ENCODE measurements around the gene ELK3. TPM values are rescaled to one million over a fixed set of nuclear protein-coding genes. Genes with fewer than 3 reads are reported as not detected.
A peak's percentile ranks its signal among the peaks of the same experiment; 100 is the strongest.

ELK3 gene
- total RNA-seq, 4 donors from 2014 or later, result 10.1 to 25.3 (median 23.4) TPM

DNA sequence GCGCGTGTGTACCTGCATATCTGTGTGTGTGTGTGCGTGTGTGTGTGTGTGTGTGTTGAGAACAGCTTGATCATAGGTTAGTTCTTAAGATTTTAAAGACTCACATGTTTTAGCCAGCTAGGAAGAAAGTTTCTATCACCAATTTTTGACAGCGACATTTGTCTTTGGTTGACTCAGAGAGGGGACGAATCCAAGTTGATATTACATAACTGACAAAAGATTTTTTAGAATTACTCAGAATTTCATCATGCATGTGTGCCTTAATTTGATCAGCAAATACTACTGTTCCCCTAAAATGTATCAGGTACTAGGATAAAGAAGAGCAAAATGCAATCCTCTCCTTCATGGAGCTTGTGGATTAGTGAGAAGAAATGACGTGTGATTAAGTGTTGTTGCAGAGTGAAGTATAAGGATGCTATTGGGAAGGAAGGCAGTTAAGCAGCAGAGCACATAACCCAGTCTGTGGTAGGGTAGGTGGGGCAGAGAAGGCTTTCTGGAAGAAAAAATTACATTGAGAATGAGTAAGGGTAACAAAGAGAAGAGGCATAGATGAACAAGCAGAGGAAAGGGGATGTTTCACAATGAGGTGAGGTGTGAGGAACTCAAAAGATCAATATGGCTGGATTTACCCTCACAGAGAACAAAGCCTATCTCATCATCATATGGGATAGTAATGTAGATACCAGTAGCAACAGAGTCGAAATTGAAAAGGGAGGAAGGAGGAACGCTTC is 77.5 kb downstream of the ELK3 start:
- Histone ChIP-seq H3K36me3 (peaks cover 0 to 43% of the 10 kb centered on the region in 2 donors), H3K9me3 (no peaks in the 10 kb centered on the region), H3K27ac (no peak overlapping the region), H3K27me3 (no peaks in the 10 kb centered on the region), H3K4me3 (no peak overlapping the region), H3K4me1 (no peaks in the 10 kb centered on the region)
- ATAC-seq, result no peak
- TF ChIP-seq EP300 (IDR thresholded peaks at IDR 0.05) (no peak), POLR2AphosphoS5 (IDR thresholded peaks at IDR 0.05) (no peak), POLR2A (IDR thresholded peaks at IDR 0.05) (no peak)
- TF ChIP-seq, protein P1, sequence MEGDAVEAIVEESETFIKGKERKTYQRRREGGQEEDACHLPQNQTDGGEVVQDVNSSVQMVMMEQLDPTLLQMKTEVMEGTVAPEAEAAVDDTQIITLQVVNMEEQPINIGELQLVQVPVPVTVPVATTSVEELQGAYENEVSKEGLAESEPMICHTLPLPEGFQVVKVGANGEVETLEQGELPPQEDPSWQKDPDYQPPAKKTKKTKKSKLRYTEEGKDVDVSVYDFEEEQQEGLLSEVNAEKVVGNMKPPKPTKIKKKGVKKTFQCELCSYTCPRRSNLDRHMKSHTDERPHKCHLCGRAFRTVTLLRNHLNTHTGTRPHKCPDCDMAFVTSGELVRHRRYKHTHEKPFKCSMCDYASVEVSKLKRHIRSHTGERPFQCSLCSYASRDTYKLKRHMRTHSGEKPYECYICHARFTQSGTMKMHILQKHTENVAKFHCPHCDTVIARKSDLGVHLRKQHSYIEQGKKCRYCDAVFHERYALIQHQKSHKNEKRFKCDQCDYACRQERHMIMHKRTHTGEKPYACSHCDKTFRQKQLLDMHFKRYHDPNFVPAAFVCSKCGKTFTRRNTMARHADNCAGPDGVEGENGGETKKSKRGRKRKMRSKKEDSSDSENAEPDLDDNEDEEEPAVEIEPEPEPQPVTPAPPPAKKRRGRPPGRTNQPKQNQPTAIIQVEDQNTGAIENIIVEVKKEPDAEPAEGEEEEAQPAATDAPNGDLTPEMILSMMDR (IDR thresholded peaks at IDR 0.05), result no peak
- WGBS, 2 donors (ENCODE audit: low coverage in 1 of 2), result 71 to 82% methylated on average over 5 to 8 of the region's 8 CpGs

- no peak for ATAC-seq
- peaks cover 0 to 50% of the 10 kb centered on the region in 2 donors for H3K36me3 ChIP-seq
- TF ChIP-seq, protein P1 (IDR thresholded peaks at IDR 0.05), result no peak
- no peak for TF ChIP-seq POLR2AphosphoS5 (IDR thresholded peaks at IDR 0.05)
These were observed 80.2 kb downstream of the ELK3 start for GRCh38 chr12:96274331-96274730.

GRCh38 chr12:96285158-96285557 is 91.0 kb downstream of the ELK3 start:
- ATAC-seq, result no peak
- H3K27me3 ChIP-seq, result no peaks in the 10 kb centered on the region
- H3K9me3 ChIP-seq, result no peaks in the 10 kb centered on the region
- H3K27ac ChIP-seq, result peak overlapping the region in 3 of 4 donors; percentile 19 to 46 (median 38)
- TF ChIP-seq, protein P1 (IDR thresholded peaks at IDR 0.05), result no peak
- TF ChIP-seq EP300 (IDR thresholded peaks at IDR 0.05), result no peak
- TF ChIP-seq POLR2AphosphoS5 (IDR thresholded peaks at IDR 0.05), result no peak
- no peak for TF ChIP-seq POLR2A (IDR thresholded peaks at IDR 0.05)
- H3K4me3 ChIP-seq, result no peak overlapping the region
- peaks cover 0 to 16% (median 0%) of the 10 kb centered on the region in 3 donors for H3K4me1 ChIP-seq
- peaks cover 0 to 96% of the 10 kb centered on the region in 2 donors for H3K36me3 ChIP-seq

More at GRCh38 chr12:96274331-96274730, 80.2 kb downstream of the ELK3 start:
- Histone ChIP-seq H3K4me3 (no peak overlapping the region), H3K27me3 (no peaks in the 10 kb centered on the region), H3K4me1 (no peaks in the 10 kb centered on the region), H3K9me3 (no peaks in the 10 kb centered on the region), H3K27ac (no peak overlapping the region)

GRCh38 chr12:96289067-96289466 is 94.9 kb downstream of the ELK3 start:
- H3K4me1 ChIP-seq, result peaks cover 0 to 16% (median 0%) of the 10 kb centered on the region in 3 donors
- no peak for ATAC-seq
- no peak overlapping the region for H3K4me3 ChIP-seq
- no peak overlapping the region for H3K27ac ChIP-seq
- H3K36me3 ChIP-seq, result peaks cover 0 to 72% of the 10 kb centered on the region in 2 donors
- TF ChIP-seq EP300 (IDR thresholded peaks at IDR 0.05) (no peak), POLR2AphosphoS5 (IDR thresholded peaks at IDR 0.05) (no peak)
- TF ChIP-seq, protein P1 (IDR thresholded peaks at IDR 0.05), result no peak
- no peaks in the 10 kb centered on the region for H3K27me3 ChIP-seq
- no peaks in the 10 kb centered on the region for H3K9me3 ChIP-seq
- 63 to 94% methylated on average over 5 of the region's 5 CpGs for WGBS, 2 donors (ENCODE audit: low coverage in 1 of 2)

DNA sequence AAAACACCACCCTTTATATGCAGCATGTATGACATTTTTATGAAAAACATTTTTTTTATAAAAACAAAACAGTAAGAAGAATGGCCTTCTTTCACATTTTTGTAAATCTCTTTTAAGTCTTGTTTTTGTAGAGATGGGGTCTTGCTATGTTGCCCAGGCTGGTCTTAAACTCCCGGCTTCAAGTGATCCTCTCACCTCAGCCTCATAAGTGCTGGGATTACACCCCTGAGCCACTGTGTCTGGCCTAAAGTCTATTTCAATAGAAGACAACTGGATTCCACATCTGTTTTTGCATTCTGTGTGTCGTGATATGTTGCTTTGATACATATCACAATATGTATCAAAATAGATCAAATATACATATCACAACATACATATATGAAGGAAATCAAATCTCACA is 98.9 kb downstream of the ELK3 start:
- 96 to 100% methylated on average over 1 to 2 of the region's 2 CpGs for WGBS, 2 donors (ENCODE audit: low coverage in 1 of 2)
- H3K27me3 ChIP-seq, result no peaks in the 10 kb centered on the region
- H3K27ac ChIP-seq, result no peak overlapping the region
- H3K9me3 ChIP-seq, result no peaks in the 10 kb centered on the region
- ATAC-seq, result no peak
- H3K4me3 ChIP-seq, result no peak overlapping the region
- TF ChIP-seq POLR2A (IDR thresholded peaks at IDR 0.05) (no peak), POLR2AphosphoS5 (IDR thresholded peaks at IDR 0.05) (no peak)
- TF ChIP-seq, protein P1 (IDR thresholded peaks at IDR 0.05), result no peak
- H3K36me3 ChIP-seq, result peaks cover 3 to 48% of the 10 kb centered on the region in 2 donors
- no peaks in the 10 kb centered on the region for H3K4me1 ChIP-seq
